ENCODE results near the gene ARHGAP25.

Gene ARHGAP25

GRCh38 chr2:68693951-68694350, 40.7 kb upstream of the ARHGAP25 start:
- DNase-seq (ENCODE audit: low read depth), result no peak
- no peak overlapping the region for H3K4me3 ChIP-seq (ENCODE audit: low read depth, low read length)
- no peak for TF ChIP-seq CTCF (IDR thresholded peaks at IDR 0.05; ENCODE audit: control insufficient read depth, extremely low read depth, insufficient read depth)

GRCh38 chr2:68695971-68696370, 38.6 kb upstream of the ARHGAP25 start:
- no peak for TF ChIP-seq CTCF (IDR thresholded peaks at IDR 0.05; ENCODE audit: control insufficient read depth, extremely low read depth, insufficient read depth)
- DNase-seq (ENCODE audit: low read depth), result no peak
- H3K4me3 ChIP-seq (ENCODE audit: low read depth, low read length), result no peak overlapping the region

- DNase-seq (ENCODE audit: low read depth), result no peak
- TF ChIP-seq CTCF (IDR thresholded peaks at IDR 0.05; ENCODE audit: control insufficient read depth, extremely low read depth, insufficient read depth), result no peak
Observed at GRCh38 chr2:68696554-68696953, 38.1 kb upstream of the ARHGAP25 start.

GRCh38 chr2:68698567-68699377, 35.8 kb upstream of the ARHGAP25 start:
- DNase-seq (ENCODE audit: low read depth), result no peak
- TF ChIP-seq CTCF (IDR thresholded peaks at IDR 0.05; ENCODE audit: control insufficient read depth, extremely low read depth, insufficient read depth), result no peak

More at GRCh38 chr2:68696554-68696953, 38.1 kb upstream of the ARHGAP25 start:
- H3K4me3 ChIP-seq (ENCODE audit: low read depth, low read length), result no peak overlapping the region

GRCh38 chr2:68700560-68700959, 34.1 kb upstream of the ARHGAP25 start:
- DNase-seq (ENCODE audit: low read depth), result no peak
- no peak overlapping the region for H3K4me3 ChIP-seq (ENCODE audit: low read depth, low read length)
- TF ChIP-seq CTCF (IDR thresholded peaks at IDR 0.05; ENCODE audit: control insufficient read depth, extremely low read depth, insufficient read depth), result no peak

More at GRCh38 chr2:68698567-68699377, 35.8 kb upstream of the ARHGAP25 start:
- no peak overlapping the region for H3K4me3 ChIP-seq (ENCODE audit: low read depth, low read length)

GRCh38 chr2:68706637-68707036, 28.0 kb upstream of the ARHGAP25 start:
- H3K4me3 ChIP-seq (ENCODE audit: low read depth, low read length), result no peak overlapping the region
- no peak for TF ChIP-seq CTCF (IDR thresholded peaks at IDR 0.05; ENCODE audit: control insufficient read depth, extremely low read depth, insufficient read depth)
- no peak for DNase-seq (ENCODE audit: low read depth)

- DNase-seq (ENCODE audit: low read depth), result no peak
- no peak overlapping the region for H3K4me3 ChIP-seq (ENCODE audit: low read depth, low read length)
- no peak for TF ChIP-seq CTCF (IDR thresholded peaks at IDR 0.05; ENCODE audit: control insufficient read depth, extremely low read depth, insufficient read depth)
Observed at GRCh38 chr2:68708629-68709028, 26.0 kb upstream of the ARHGAP25 start.

Measured in LNCaP clone FGC (cell line).